Mucosa of descending colon (tissue), 3 donors: Measurements from ENCODE around the gene RWDD4. TPM values are rescaled to one million over a fixed set of nuclear protein-coding genes. Genes with fewer than 3 reads are reported as not detected.

Experiments used
- ATAC-seq: fragments of 200-7000 bp; cut with Tn5 transposase; one replicate; pipeline ENCODE4 v1.9.1; 2020; ENCODE audit warnings: mild to moderate bottlenecking, moderate library complexity
- DNase-seq, 3 donors: peaks; one replicate each; pipeline ENCODE4 v3.0.0-alpha.2; 2020
- H3K36me3 ChIP-seq: fragments of 200-600 bp; one replicate; pipeline ENCODE4 v1.8.0; 2021; ENCODE audit warnings: low read depth, mild to moderate bottlenecking
- H3K4me1 ChIP-seq: fragments of 200-600 bp; one replicate; pipeline ENCODE4 v1.8.0; 2021; ENCODE audit warnings: low read depth, mild to moderate bottlenecking
- H3K4me3 ChIP-seq: fragments of 200-600 bp; one replicate; pipeline ENCODE4 v1.8.0; 2021; ENCODE audit warnings: mild to moderate bottlenecking
- H3K9me3 ChIP-seq: fragments of 200-600 bp; one replicate; pipeline ENCODE4 v1.8.0; 2021; ENCODE audit warnings: mild to moderate bottlenecking
- intact Hi-C, 2 donors: fragments of 100-400 bp; cut with DNase I in 1 of 2; cut with micrococcal nuclease in 1 of 2; formaldehyde crosslinking; loops; one replicate each; pipeline versions ENCODE4 v1.11.0 to v1.11.1; 2022; cut with DNase I, micrococcal nuclease
- total RNA-seq, 3 donors: library from RNA; stranded (reverse); fragmentation: NEBNext Ultra II Directional in 2 of 3; extraction: Animal tissue kit (Norgen Biotek cat#: 25700) in 2 of 3; gene quantifications; one replicate each; pipeline versions ENCODE4 v1.2.1 to v1.2.4, GENCODE V29; 2021 to 2023
- TF ChIP-seq, protein P1 (sequence below): fragments of 200-600 bp; IDR thresholded peaks from one replicate; pipeline ENCODE4 v1.8.0; 2022; ENCODE audit warnings: antibody characterized with exemption, mild to moderate bottlenecking
- donor health status: DM: no; HTN: no; CAD: no; lungs with moderate emphysema.
- donor health status: DM: no; HTN: no; CAD: no.
- donor health status: DM: no; HTN: yes; CAD: no.

RWDD4 gene
- total RNA-seq, 3 donors from 2014 or later, result 14.7 to 18.6 (median 15.0) TPM

DNA sequence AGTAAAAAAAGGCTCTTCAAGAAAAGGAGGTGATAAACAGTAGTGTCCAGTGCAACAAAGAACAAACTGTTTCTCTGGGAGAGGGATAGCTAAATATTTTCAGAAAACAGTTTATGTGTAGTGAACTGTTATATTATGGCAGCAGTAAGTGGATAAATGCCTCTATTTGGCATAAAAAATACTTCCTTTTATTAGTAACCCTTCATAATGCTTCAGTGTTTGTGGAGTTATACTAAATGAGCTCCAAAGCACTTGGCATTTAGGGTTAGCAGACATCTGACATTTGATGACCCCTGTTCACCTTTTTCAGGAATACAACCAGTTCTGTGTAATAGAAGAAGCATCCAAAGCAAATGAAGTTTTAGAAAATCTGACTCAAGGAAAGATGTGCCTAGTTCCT is 32.0 kb upstream of the RWDD4 start:
- DNase-seq (no peak), ATAC-seq (no peak)
- Histone ChIP-seq H3K9me3 (no peaks in the 10 kb centered on the region), H3K4me1 (no peaks in the 10 kb centered on the region), H3K4me3 (no peak overlapping the region), H3K36me3 (no peaks in the 10 kb centered on the region)
- TF ChIP-seq, protein P1, sequence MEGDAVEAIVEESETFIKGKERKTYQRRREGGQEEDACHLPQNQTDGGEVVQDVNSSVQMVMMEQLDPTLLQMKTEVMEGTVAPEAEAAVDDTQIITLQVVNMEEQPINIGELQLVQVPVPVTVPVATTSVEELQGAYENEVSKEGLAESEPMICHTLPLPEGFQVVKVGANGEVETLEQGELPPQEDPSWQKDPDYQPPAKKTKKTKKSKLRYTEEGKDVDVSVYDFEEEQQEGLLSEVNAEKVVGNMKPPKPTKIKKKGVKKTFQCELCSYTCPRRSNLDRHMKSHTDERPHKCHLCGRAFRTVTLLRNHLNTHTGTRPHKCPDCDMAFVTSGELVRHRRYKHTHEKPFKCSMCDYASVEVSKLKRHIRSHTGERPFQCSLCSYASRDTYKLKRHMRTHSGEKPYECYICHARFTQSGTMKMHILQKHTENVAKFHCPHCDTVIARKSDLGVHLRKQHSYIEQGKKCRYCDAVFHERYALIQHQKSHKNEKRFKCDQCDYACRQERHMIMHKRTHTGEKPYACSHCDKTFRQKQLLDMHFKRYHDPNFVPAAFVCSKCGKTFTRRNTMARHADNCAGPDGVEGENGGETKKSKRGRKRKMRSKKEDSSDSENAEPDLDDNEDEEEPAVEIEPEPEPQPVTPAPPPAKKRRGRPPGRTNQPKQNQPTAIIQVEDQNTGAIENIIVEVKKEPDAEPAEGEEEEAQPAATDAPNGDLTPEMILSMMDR, result no peak
- intact Hi-C loops, result loop anchor here in 1 of 2 donors (10.0 kb wide), 1 partner anchor 46 kb away; no protein-coding TSS in a partner anchor

DNA sequence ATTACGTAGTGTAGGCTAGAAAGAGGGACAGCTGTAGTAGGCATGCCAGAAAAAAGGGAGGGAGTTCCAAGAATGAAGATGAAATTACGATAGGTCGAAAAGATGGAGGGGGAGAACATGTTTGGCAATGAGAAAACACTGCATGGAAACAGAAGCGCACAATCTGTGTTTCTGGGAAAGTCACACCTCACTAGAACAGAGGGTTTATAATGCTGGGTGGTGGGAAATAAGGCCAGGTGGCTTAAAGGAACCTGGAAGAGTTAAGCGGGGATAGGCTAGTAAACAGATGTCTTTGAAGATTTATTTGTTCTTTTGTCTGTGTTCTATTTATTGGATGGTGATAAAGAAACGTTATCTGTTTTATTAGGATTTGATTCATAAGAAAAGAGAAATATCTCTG is 29.2 kb upstream of the RWDD4 start:
- DNase-seq, result no peak
- H3K4me3 ChIP-seq, result no peak overlapping the region
- no peaks in the 10 kb centered on the region for H3K36me3 ChIP-seq
- no peaks in the 10 kb centered on the region for H3K4me1 ChIP-seq
- intact Hi-C loops, result no loop called here
- H3K9me3 ChIP-seq, result no peaks in the 10 kb centered on the region
- TF ChIP-seq, protein P1, result no peak
- ATAC-seq, result no peak

DNA sequence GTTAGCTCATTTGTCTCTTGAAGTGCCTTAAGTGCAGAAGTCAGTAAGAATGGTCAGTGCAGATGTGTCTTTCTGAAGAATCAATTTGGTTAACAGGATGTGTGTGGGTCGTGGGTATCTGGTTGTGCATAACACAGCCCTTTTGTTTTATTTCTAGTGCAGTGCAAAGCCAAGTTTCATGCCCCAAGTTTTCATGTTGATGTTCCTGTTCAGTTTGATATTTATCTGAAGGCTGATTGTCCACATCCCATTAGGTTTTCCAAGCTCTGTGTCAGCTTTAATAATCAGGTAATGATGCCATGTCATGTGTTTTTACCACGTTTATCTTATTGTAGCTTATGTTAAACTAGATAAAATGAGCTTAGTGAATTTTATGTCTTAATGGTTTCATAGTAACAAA is 27.5 kb upstream of the RWDD4 start:
- Histone ChIP-seq H3K4me3 (no peak overlapping the region), H3K36me3 (no peaks in the 10 kb centered on the region), H3K9me3 (no peaks in the 10 kb centered on the region), H3K4me1 (no peaks in the 10 kb centered on the region)
- no peak for DNase-seq
- no peak for ATAC-seq
- TF ChIP-seq, protein P1, result no peak
- intact Hi-C loops, result no loop called here

DNA sequence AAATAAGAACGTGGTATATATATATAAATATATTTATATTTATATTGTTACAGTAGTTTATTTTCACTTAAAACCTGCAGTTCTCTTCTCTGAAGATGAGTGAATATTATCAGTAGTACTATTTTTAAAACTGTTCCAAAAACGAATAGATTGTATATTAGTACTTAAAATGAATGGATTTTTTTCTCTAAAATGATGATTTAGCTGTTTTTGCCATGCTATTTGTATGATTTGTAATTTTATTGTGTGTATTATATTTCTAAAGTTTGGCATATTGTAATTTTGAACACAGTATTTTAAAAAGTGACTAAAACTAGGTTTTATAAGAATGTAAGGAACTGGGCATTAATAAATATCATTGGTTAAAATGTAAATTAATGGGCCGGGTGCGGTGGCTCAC is 22.1 kb upstream of the RWDD4 start:
- DNase-seq (no peak), ATAC-seq (no peak)
- peaks cover 7% of the 10 kb centered on the region for H3K36me3 ChIP-seq
- H3K4me3 ChIP-seq, result no peak overlapping the region
- no peaks in the 10 kb centered on the region for H3K9me3 ChIP-seq
- TF ChIP-seq, protein P1, result no peak
- no peaks in the 10 kb centered on the region for H3K4me1 ChIP-seq
- intact Hi-C loops, result no loop called here

DNA sequence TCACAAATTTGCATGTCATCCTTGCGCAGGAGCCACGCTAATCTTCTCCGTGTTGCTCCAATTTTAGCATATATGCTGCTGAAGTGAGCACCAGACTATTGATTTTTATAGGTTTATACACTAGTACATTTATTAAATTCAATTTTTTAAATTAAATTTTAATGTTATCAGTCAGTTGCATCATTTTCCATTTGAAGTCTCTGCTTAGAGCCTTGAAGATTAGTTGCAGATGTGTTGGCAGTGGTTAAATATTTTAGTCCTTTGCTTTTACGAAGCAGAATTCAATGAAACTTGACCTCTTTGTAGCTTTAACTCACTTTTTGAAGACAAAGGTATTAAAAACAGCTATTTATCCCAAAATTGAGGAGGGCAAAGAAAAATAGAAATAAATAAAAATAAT is 16.6 kb upstream of the RWDD4 start:
- no peaks in the 10 kb centered on the region for H3K9me3 ChIP-seq
- TF ChIP-seq, protein P1, result no peak
- intact Hi-C loops, result no loop called here
- H3K36me3 ChIP-seq, result peaks cover 7% of the 10 kb centered on the region
- DNase-seq, result no peak
- no peak overlapping the region for H3K4me3 ChIP-seq
- H3K4me1 ChIP-seq, result no peaks in the 10 kb centered on the region
- ATAC-seq, result no peak

DNA sequence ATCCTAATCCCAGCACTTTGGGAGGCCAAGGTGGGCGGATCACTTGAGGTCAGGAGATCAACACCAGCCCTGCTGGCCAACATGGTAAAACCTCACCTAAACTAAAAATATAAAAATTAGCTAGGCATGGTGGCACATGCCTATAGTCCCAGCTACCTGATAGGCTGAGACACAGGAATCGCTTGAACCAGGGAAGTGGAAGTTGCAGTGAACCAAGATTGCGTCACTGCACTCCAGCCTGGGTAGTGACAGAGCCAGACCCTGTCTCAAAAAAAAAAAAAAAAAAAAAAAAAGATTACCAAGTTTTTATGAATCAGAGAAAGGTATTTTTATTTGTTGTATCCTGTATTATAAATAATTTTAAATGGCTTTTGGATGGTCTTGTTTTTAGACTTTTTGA is 15.2 kb upstream of the RWDD4 start:
- H3K4me1 ChIP-seq, result no peaks in the 10 kb centered on the region
- TF ChIP-seq, protein P1, result no peak
- H3K9me3 ChIP-seq, result no peaks in the 10 kb centered on the region
- ATAC-seq (no peak), DNase-seq (no peak)
- no peak overlapping the region for H3K4me3 ChIP-seq
- intact Hi-C loops, result no loop called here
- no peaks in the 10 kb centered on the region for H3K36me3 ChIP-seq
